ENCODE measurements around the gene USP10.

Gene USP10, protein sequence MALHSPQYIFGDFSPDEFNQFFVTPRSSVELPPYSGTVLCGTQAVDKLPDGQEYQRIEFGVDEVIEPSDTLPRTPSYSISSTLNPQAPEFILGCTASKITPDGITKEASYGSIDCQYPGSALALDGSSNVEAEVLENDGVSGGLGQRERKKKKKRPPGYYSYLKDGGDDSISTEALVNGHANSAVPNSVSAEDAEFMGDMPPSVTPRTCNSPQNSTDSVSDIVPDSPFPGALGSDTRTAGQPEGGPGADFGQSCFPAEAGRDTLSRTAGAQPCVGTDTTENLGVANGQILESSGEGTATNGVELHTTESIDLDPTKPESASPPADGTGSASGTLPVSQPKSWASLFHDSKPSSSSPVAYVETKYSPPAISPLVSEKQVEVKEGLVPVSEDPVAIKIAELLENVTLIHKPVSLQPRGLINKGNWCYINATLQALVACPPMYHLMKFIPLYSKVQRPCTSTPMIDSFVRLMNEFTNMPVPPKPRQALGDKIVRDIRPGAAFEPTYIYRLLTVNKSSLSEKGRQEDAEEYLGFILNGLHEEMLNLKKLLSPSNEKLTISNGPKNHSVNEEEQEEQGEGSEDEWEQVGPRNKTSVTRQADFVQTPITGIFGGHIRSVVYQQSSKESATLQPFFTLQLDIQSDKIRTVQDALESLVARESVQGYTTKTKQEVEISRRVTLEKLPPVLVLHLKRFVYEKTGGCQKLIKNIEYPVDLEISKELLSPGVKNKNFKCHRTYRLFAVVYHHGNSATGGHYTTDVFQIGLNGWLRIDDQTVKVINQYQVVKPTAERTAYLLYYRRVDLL

DNA sequence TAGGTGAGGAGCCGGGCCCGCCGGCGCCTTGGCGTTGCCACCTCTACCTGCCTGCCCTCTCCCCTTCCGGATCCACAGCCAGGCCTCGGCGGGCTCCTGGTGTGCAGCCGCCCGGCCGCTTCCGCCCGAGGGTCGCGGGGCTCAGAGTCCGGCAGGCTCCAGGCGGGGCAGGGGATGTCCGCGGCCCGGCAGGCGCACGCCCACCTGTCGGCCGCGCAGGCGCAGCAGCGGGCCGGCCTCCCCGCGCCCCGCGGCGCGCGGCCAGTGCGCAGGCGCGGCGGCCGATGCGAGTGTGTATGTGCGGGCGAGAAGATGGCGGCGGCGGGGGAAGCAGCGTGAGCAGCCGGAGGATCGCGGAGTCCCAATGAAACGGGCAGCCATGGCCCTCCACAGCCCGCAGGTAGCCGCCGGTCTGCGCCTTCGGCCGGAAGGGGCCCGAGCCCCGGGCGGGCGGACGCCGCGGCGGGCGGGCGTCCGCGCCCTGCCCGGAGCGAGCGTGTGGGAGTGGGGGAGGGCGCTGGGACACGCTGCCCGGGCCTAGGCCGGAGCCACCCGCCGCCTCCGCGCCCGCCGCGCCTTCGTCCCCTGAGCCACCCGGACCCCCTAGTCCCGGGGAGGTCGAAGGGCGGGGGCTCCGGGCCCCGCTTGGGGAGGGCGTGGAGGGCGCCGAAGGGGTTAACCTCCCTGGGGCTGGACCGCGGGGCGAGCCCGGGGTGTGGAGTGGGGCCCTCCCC is at the start of gene USP10:
USP10 (plus strand) TSS at position 289 of the 734 bp plus-strand sequence; CDS start at position 380, 91 bp downstream.
- peak; percentile 22 for DNase-seq

GRCh38 chr16:84650062-84650991 is 49.5 kb upstream of the USP10 start:
- no peak for DNase-seq

DNA sequence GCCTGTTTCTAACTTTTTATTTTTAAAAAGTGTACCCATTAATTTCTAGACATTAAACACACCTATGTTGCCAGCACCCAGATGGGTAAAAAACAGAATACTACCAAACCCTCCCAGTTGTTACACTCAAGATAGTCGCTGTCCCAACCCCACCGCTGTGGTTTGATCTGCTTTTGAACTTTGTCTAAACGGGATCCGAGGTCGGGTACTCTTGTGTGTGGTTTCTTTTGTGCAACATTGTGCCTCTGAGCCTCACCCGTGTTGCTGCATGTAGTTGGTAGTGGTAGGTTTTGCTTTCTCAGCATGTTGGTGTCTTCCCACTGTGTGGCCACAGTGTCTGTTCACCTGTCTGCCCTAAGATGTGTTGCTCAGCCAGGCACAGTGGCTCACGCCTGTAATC is 47.2 kb upstream of the USP10 start:
- no peak for DNase-seq

- no peak for DNase-seq
Observed at GRCh38 chr16:84654238-84654637, 45.6 kb upstream of the USP10 start.

DNA sequence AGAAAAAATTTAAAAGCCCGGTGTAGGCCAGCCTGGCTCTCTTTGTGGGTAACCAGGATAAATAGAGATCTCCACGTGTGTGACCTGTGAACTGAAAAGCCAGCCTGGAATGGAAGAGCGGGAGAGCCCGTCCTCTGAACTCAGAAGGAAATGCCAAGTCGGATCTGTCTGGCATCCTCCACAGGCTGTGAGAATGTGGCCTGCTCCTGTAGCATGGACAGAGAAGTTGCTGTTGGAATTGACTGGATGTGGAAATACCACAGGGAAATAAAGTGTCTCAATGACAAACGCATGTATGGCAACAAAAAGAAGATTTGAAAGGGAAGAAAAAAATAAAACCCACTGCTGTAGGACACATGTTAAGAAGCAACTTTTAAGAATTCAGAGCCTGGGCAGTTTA is 44.8 kb upstream of the USP10 start:
- no peak for DNase-seq

DNA sequence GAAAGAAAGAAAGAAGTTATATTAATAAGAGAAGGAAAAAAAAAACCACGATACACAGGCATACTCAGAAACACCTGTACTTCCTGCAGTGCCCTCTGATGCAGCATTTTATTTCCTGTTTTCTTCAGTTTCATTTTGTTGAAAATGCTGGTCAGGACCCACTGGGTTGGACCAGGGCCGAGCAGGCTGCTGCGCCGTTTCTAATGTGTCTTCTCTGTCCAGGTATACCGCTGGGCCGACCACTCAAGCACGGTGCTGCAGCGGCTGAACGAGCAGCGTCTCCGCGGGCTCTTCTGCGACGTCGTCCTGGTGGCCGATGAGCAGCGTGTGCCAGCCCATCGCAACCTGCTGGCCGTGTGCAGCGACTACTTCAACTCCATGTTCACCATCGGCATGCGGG is 43.2 kb upstream of the USP10 start:
- no peak for DNase-seq

GRCh38 chr16:84657229-84657837 is 42.5 kb upstream of the USP10 start:
- no peak for DNase-seq

DNA sequence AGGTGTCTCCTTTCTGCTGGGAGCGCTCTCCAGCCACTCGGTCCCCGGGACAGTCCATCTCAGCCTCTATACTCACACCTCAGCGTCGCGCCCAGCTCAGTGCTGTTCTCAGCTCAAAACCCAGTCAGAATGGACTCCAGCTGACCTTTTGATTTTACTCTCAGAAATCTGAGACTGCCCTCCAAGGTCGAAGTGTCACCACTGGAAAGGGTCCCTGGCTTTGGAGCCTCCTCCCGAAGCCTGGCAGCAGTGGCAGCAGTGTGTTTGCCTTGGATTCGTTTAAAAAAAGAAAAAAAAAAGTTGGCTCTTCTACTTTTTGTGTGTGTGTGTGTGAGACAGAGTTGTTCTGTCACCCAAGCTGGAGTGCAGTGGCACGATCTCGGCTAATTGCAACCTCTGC is 41.1 kb upstream of the USP10 start:
- DNase-seq = no peak

GRCh38 chr16:84659656-84660300 is 40.0 kb upstream of the USP10 start:
- DNase-seq = no peak

GRCh38 chr16:84660973-84661372 is 38.8 kb upstream of the USP10 start:
- no peak for DNase-seq

DNA sequence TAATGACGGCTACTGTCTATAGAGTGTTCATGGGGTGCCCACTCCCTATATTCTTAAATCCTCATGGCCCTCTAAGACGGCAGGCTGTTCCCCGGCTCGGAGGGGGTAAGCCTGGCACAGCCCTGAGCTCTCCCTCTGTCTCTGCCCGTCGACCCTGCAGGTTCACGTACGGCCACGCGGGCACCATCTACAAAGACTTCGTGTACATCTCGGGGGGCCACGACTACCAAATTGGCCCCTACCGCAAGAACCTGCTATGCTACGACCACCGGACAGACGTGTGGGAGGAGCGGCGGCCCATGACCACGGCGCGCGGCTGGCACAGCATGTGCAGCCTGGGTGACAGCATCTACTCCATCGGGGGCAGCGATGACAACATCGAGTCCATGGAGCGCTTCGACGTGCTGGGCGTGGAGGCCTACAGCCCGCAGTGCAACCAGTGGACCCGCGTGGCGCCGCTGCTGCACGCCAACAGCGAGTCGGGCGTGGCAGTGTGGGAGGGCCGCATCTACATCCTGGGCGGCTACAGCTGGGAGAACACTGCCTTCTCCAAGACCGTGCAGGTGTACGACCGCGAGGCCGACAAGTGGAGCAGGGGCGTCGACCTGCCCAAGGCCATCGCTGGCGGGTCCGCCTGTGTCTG is 38.3 kb upstream of the USP10 start:
- no peak for DNase-seq

DNA sequence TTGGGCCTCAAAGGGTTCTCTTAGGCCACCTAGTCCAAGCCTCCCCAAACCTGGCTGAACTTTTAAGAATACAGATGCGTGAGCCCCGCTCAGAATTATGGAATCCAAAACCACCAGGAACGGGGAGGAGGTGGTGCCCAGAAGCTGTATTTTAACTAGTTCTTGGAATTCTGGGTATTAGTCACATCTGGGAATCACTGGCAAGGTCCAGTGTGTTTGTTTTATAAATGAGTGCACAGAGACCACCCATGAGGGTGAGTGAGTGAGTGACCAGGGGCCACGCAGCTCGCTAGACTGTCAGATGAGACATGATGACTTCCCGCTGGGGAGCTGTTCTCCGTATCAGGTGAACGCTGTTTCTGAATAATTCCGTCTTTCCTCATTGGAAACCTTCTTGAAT is 37.3 kb upstream of the USP10 start:
- no peak for DNase-seq

DNA sequence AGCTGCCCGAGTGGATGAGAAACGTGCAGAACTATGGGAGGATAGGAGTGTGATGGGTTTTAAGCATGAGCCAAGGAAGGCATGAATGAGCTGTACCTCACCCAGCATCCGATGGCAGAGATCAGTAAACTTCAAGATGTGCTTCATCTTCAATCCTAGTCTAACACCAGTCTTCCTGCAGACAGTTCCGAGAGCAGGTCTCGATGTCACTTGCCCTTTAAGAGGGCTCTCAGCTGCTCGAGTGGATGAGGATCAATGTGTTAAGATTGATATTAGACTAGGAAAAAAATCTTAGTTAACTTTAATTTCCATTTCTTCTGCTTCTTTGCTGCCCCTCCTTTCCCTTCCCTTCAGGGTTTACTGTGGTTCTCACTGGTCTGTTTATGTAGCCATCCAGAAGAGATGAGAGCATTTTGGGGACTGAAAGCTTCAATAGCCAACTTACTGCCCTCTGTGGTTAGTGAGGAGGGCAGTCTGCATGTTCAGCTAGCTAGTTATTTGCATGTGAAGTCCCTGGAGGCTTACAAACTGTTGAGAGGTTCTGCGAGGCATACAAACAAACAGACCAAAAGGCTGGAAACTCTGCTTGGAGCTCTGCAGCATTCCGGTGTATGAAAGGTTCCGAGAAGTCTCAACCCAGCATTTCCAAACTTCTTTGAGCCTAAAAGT is 36.2 kb upstream of the USP10 start:
- DNase-seq = no peak

DNA sequence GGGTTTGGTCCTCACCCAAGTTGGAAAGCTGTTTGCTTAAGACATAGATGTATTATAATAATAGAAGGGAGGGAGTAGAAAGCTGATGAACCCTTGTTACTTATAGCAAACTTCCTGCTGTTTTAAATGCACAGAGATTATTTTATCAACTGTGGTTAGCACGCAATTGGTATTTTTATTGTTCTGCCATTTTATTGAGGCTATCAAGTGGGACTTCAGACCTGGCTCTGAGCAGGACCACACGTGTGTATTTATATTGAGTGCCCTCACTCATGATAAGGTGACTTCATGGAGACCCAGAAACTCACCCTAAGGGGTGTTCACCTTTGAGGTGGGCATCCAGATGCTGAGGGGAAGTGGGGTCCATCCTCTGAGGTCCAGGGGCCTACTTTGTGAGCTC is 34.4 kb upstream of the USP10 start:
- DNase-seq = no peak

GRCh38 chr16:84665843-84666242 is 34.0 kb upstream of the USP10 start:
- no peak for DNase-seq

- DNase-seq = no peak
Observed at GRCh38 chr16:84667600-84668309, 32.0 kb upstream of the USP10 start.

GRCh38 chr16:84670063-84670462 is 29.7 kb upstream of the USP10 start:
- DNase-seq = no peak

DNA sequence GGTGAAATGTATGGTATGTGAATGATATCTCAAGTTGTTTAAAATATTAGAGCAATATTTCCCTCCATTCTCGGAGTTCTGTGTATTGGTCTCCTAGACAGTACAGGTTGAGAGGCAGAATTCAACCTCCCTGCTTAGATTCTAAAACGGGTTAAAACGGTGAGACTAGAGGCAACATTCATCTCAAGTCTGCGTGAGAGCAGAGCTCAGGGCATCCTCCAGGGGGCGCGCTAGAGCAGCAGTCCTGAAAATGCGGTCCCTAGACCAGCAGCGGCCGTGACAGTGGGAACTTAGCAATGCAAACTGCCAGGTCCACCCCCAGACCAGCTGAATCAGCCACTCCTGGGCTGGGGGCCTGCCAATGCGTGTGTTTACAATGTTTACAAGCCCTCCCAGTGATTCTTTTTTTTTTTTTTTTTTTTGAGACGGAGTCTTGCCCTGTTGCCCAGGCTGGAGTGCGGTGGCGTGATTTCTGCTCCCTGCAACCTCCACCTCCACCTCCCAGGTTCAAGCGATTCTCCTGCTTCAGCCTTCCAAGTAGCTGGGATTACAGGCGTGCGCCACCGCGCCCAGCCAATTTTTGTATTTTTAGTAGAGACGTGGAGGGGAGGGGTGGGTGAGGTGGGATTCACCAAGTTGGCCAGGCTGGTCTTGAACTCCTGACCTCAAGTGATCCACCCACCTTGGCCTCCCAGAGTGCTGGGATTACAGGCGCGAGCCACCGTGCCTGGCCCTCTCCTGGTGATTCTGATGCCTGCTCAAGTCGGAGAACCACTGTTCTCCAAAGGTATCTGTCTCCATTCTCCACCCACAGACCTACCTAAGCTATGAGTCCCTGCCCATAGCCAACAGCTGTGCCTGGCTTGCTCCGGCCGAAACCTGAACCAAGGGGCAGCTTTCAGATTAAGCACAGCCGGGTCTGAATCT is 27.3 kb upstream of the USP10 start:
- DNase-seq = peak; percentile 38

DNA sequence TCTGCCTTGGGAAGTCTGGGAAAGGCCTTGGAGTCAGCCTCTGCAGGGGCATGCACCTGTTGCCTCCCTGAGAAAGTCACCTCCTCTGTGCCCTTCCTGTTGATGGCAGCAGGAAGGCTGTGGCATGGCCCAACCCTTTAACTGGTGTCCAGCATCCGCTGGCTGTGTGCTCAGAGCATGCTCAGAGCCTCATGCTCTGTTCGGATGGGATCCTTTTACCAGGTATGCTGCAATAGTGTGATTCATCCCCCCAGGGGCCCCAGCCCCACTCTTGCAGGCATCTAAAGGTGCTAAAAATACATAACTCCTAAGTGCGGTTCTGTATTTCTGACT is 26.6 kb upstream of the USP10 start:
- DNase-seq = no peak

Data from NCI-H748 treated with DMSO at 0.1 percent for 48 hours (cell line).